Cardiac fibroblast (primary cell): Measurements from ENCODE around the gene CHD5.
A peak's percentile ranks its signal among the peaks of the same experiment; 100 is the strongest.
"Not testable (repeated sequence)": the region's sequence is repeated elsewhere in the genome, so short reads cannot be mapped to it uniquely, and the experiment has no call there.

Source experiments
- DNase-seq, 2 donors: peaks; one replicate each; pipeline versions ENCODE4 v3.0.0 to v3.0.0-alpha.2; 2010; ENCODE audit warnings: low read depth in 2 of 2
- H3K4me3 ChIP-seq, 2 donors: replicated peaks in 1 of 2; 1 replicate in 1 of 2; 2 replicates in 1 of 2; pipeline ENCODE4 v1.5.1; 2011; ENCODE audit warnings: low read depth in 2 of 2, low read length in 2 of 2, mild to moderate bottlenecking in 2 of 2, moderate library complexity in 1 of 2
- CTCF ChIP-seq: IDR thresholded peaks from one replicate; pipeline ENCODE4 v1.5.1; 2011; ENCODE audit warnings: low read depth, mild to moderate bottlenecking, low read length, inconsistent platforms

CHD5 gene

GRCh38 chr1:6069573-6069972 lies 110.5 kb downstream of the CHD5 start:
- no peak for TF ChIP-seq CTCF
- no peak overlapping the region for H3K4me3 ChIP-seq
- no peak for DNase-seq

GRCh38 chr1:6068932-6069331 lies 111.2 kb downstream of the CHD5 start:
- H3K4me3 ChIP-seq = no peak overlapping the region
- DNase-seq = no peak
- TF ChIP-seq CTCF = no peak

GRCh38 chr1:6068073-6068472 lies 112.0 kb downstream of the CHD5 start:
- DNase-seq = no peak
- no peak overlapping the region for H3K4me3 ChIP-seq
- TF ChIP-seq CTCF = no peak

- no peak for TF ChIP-seq CTCF
- no peak for DNase-seq
- no peak overlapping the region for H3K4me3 ChIP-seq
These were observed 113.4 kb downstream of the CHD5 start for GRCh38 chr1:6066680-6067079.

- peak in 1 of 2 donors; percentile 7 for DNase-seq
These were observed 114.8 kb downstream of the CHD5 start for GRCh38 chr1:6065093-6065858.

GRCh38 chr1:6063532-6064053 lies 116.5 kb downstream of the CHD5 start:
- not testable (repeated sequence) for DNase-seq, H3K4me3 ChIP-seq

More at GRCh38 chr1:6065093-6065858, 114.8 kb downstream of the CHD5 start:
- TF ChIP-seq CTCF = no peak
- no peak overlapping the region for H3K4me3 ChIP-seq

GRCh38 chr1:6062670-6063069 lies 117.5 kb downstream of the CHD5 start:
- DNase-seq = no peak
- no peak for TF ChIP-seq CTCF
- no peak overlapping the region for H3K4me3 ChIP-seq
